ENCODE results near the gene GMPPA. TPM values are rescaled to one million over a fixed set of nuclear protein-coding genes. Genes with fewer than 3 reads are reported as not detected.
A peak's percentile ranks its signal among the peaks of the same experiment; 100 is the strongest.

GMPPA gene
- total RNA-seq, 1 experiment from 2014 or later = 32.0 TPM

DNA sequence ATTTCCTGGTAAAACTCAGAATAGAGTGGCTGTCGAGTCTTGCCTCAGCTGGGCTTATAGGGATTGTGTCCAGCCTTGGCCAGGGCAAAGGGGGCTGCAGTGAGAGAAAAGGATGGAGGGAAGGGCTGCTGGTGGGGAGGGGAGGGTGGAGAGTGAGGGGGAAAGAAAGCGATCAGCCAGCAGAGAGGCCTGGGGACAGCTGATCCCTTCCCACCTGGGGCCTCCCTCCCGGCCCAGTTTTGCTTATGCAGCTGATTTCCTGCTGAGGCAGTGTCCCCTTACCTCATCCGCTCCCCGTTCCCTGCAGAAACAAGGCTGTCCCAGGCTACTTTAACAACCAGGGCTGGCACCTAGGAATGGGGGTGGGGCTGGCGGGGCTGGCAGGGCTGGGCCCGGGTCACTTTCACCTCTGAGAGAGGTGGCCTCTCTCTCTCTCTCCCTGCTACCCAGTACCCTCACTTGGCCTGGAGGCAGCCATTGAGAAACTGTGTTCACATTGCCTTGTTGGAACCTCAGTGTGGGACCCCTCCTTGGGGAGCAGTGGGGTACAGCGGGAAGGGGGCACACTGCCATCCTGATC lies 12.2 kb upstream of the GMPPA start:
- no peaks in the 10 kb centered on the region for H3K9me3 Mint-ChIP-seq
- no peak overlapping the region for H2BK5ac ChIP-seq (ENCODE audit: insufficient read length, low read length)
- H3T11ph ChIP-seq (ENCODE audit: low read length) = no peak overlapping the region
- peak; percentile 83 for DNase-seq
- H3K4ac ChIP-seq (ENCODE audit: low read depth, low read length) = no peak overlapping the region
- H3K14ac ChIP-seq (ENCODE audit: insufficient read depth, low read length) = no peak overlapping the region
- peaks cover 2% of the 10 kb centered on the region for H3K4me1 ChIP-seq (ENCODE audit: insufficient read depth, low read length)
- peaks cover 30 to 46% of the 10 kb centered on the region in 2 experiments for H3K4me1 Mint-ChIP-seq
- H3K36me3 Mint-ChIP-seq (ENCODE audit: insufficient read depth in 1 of 3, low read depth in 3 of 3) = no peaks in the 10 kb centered on the region; a peak in 2 of 7 replicates
- H3K9ac ChIP-seq (ENCODE audit: extremely low read depth, insufficient read length, low read length) = no peak overlapping the region
- no peak overlapping the region for H2BK120ac ChIP-seq (ENCODE audit: low read depth, low read length, poor library complexity, severe bottlenecking)
- H2BK15ac ChIP-seq (ENCODE audit: low read depth, low read length) = no peak overlapping the region
- H3K18ac ChIP-seq (ENCODE audit: insufficient read length, low read depth, low read length) = no peak overlapping the region
- no peaks in the 10 kb centered on the region for H3K79me2 ChIP-seq (ENCODE audit: insufficient read depth, low read length)
- H3K23ac ChIP-seq (ENCODE audit: insufficient read length, low read depth, low read length) = no peak overlapping the region
- no peak overlapping the region for H2AK5ac ChIP-seq (ENCODE audit: insufficient read length, low read length)
- H2BK20ac ChIP-seq (ENCODE audit: low read depth, low read length, poor library complexity, severe bottlenecking) = no peak overlapping the region
- peak overlapping the region; percentile 10 to 24; a peak in 1 of 5 replicates for H3K4me3 Mint-ChIP-seq
- no peak overlapping the region for H2BK12ac ChIP-seq (ENCODE audit: insufficient read length, low read depth, low read length)
- H4K8ac ChIP-seq (replicated peaks; ENCODE audit: insufficient read length, low read depth, low read length) = no peak overlapping the region
- H3K4me2 ChIP-seq (ENCODE audit: insufficient read depth, insufficient read length, low read length) = peak overlapping the region; percentile 12
- no peak overlapping the region for H3K56ac ChIP-seq (ENCODE audit: insufficient read length, low read depth, low read length)
- H4K20me1 ChIP-seq (ENCODE audit: control insufficient read depth, insufficient read depth, insufficient read length) = no peaks in the 10 kb centered on the region
- peaks cover 48% of the 10 kb centered on the region for H3K27me3 Mint-ChIP-seq (ENCODE audit: low read depth)
- H3K27ac ChIP-seq (ENCODE audit: insufficient read length, low read depth, low read length) = no peak overlapping the region
- no peak overlapping the region for H4K91ac ChIP-seq (ENCODE audit: insufficient read length, low read depth, low read length)
- H2AFZ ChIP-seq (ENCODE audit: low read length) = no peak overlapping the region
- TF ChIP-seq, protein P1, sequence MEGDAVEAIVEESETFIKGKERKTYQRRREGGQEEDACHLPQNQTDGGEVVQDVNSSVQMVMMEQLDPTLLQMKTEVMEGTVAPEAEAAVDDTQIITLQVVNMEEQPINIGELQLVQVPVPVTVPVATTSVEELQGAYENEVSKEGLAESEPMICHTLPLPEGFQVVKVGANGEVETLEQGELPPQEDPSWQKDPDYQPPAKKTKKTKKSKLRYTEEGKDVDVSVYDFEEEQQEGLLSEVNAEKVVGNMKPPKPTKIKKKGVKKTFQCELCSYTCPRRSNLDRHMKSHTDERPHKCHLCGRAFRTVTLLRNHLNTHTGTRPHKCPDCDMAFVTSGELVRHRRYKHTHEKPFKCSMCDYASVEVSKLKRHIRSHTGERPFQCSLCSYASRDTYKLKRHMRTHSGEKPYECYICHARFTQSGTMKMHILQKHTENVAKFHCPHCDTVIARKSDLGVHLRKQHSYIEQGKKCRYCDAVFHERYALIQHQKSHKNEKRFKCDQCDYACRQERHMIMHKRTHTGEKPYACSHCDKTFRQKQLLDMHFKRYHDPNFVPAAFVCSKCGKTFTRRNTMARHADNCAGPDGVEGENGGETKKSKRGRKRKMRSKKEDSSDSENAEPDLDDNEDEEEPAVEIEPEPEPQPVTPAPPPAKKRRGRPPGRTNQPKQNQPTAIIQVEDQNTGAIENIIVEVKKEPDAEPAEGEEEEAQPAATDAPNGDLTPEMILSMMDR (conservative IDR thresholded peaks at IDR 0.05) = no peak
- H3K23me2 ChIP-seq (ENCODE audit: insufficient read length, low read depth, low read length, poor library complexity, severe bottlenecking) = no peaks in the 10 kb centered on the region
- H3K27ac Mint-ChIP-seq = peak overlapping the region in 1 of 3 experiments; percentile 57; a peak in 1 of 7 replicates
- no peak overlapping the region for H4K5ac ChIP-seq (ENCODE audit: insufficient read length, low read depth, low read length)
- no peaks in the 10 kb centered on the region for H3K79me1 ChIP-seq (ENCODE audit: insufficient read depth, low read depth, low read length, poor library complexity, severe bottlenecking)
- H3K9me3 ChIP-seq (ENCODE audit: control insufficient read depth, low read depth, low read length) = no peaks in the 10 kb centered on the region
- no CpG with 5 or more reads among the region's 8 CpGs for WGBS (ENCODE audit: extremely low coverage, insufficient read length, low lambda C conversion rate)
- H3K27me3 ChIP-seq (ENCODE audit: insufficient read depth, low read length) = peaks cover 19% of the 10 kb centered on the region; the same call in 1 of the 2 replicates
